ENCODE measurements around the gene AKAP13. TPM values are rescaled to one million over a fixed set of nuclear protein-coding genes. Genes with fewer than 3 reads are reported as not detected.
A peak's percentile ranks its signal among the peaks of the same experiment; 100 is the strongest.

Gene AKAP13
- total RNA-seq, 4 donors from 2014 or later, result 57.3 to 178 (median 81.5) TPM

DNA sequence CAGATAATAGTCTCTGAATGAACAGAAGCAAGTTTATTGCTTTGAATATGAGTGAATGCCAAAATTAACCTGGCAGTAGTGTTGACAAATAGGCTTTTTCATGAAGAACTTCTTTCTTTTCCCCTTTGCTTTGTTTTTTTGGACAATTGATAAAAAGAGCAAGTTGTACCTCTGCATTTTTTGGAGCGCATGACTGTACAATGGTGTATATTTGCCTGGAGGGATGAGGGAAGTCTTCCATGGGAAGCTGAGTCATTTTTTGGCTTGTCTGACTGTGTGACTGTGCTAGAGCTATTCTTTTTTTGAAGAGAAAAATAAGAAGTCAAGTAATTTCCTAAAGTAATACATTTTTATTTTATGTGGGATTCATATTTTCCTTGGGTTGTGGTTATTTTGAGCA lies 227.4 kb downstream of the AKAP13 start:
- no peak for TF ChIP-seq POLR2A (IDR thresholded peaks at IDR 0.05)
- TF ChIP-seq, protein P1, sequence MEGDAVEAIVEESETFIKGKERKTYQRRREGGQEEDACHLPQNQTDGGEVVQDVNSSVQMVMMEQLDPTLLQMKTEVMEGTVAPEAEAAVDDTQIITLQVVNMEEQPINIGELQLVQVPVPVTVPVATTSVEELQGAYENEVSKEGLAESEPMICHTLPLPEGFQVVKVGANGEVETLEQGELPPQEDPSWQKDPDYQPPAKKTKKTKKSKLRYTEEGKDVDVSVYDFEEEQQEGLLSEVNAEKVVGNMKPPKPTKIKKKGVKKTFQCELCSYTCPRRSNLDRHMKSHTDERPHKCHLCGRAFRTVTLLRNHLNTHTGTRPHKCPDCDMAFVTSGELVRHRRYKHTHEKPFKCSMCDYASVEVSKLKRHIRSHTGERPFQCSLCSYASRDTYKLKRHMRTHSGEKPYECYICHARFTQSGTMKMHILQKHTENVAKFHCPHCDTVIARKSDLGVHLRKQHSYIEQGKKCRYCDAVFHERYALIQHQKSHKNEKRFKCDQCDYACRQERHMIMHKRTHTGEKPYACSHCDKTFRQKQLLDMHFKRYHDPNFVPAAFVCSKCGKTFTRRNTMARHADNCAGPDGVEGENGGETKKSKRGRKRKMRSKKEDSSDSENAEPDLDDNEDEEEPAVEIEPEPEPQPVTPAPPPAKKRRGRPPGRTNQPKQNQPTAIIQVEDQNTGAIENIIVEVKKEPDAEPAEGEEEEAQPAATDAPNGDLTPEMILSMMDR (IDR thresholded peaks at IDR 0.05), result no peak
- Histone ChIP-seq H3K9me3 (no peaks in the 10 kb centered on the region), H3K4me3 (no peak overlapping the region), H3K27ac (peak overlapping the region; percentile 59 to 74 (median 70)), H3K36me3 (peaks cover 0 to 23% (median 0%) of the 10 kb centered on the region in 3 donors), H3K27me3 (no peaks in the 10 kb centered on the region), H3K4me1 (peaks cover 11 to 50% (median 24%) of the 10 kb centered on the region in 3 donors)
- no peak for DNase-seq
- intact Hi-C loops (cut with DNase I), result no loop called here
- 13 to 27% methylated on average over 1 of the region's 1 CpG for WGBS, 2 donors

- TF ChIP-seq, protein P1 (IDR thresholded peaks at IDR 0.05), result no peak
- no peak for TF ChIP-seq POLR2A (IDR thresholded peaks at IDR 0.05)
- Histone ChIP-seq H3K9me3 (no peaks in the 10 kb centered on the region), H3K36me3 (peaks cover 0 to 9% (median 0%) of the 10 kb centered on the region in 3 donors), H3K27me3 (no peaks in the 10 kb centered on the region), H3K27ac (no peak overlapping the region), H3K4me3 (no peak overlapping the region), H3K4me1 (peaks cover 11 to 50% (median 24%) of the 10 kb centered on the region in 3 donors)
- intact Hi-C loops (cut with DNase I), result no loop called here
- no peak for DNase-seq
- WGBS, 2 donors, result 84 to 89% methylated on average over 3 of the region's 3 CpGs
These were observed 229.1 kb downstream of the AKAP13 start for GRCh38 chr15:85609492-85609891.

GRCh38 chr15:85611361-85611760 lies 231.0 kb downstream of the AKAP13 start:
- Histone ChIP-seq H3K27ac (peak overlapping the region in 1 of 4 donors; percentile 4), H3K4me3 (no peak overlapping the region), H3K27me3 (no peaks in the 10 kb centered on the region), H3K4me1 (peaks cover 11 to 63% (median 29%) of the 10 kb centered on the region in 3 donors), H3K9me3 (no peaks in the 10 kb centered on the region), H3K36me3 (no peaks in the 10 kb centered on the region)
- 58 to 82% methylated on average over 7 of the region's 7 CpGs for WGBS, 2 donors
- TF ChIP-seq POLR2A (IDR thresholded peaks at IDR 0.05), result no peak
- TF ChIP-seq, protein P1 (IDR thresholded peaks at IDR 0.05), result no peak
- no peak for DNase-seq
- intact Hi-C loops (cut with DNase I), result no loop called here

DNA sequence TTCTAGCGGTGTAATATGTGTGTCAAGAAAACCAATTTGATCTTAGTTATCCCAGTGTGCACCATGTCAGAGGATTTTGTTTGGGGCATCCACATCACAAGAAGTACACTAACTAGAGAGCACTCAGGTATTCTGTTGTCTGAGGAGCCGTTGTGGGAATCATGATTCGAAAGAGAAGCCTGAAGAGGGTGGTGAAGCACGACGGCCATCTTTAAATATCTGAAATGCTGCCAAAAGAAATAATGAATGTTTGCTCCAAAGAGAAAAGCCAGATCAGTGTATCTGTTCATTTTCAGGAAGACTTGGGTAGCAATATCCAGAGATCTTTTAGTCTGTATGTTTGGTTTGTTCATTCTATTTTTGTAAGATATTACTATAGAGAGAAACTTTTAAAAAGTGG lies 233.7 kb downstream of the AKAP13 start:
- peaks cover 9 to 63% (median 22%) of the 10 kb centered on the region in 3 donors for H3K4me1 ChIP-seq
- DNase-seq, result no peak

DNA sequence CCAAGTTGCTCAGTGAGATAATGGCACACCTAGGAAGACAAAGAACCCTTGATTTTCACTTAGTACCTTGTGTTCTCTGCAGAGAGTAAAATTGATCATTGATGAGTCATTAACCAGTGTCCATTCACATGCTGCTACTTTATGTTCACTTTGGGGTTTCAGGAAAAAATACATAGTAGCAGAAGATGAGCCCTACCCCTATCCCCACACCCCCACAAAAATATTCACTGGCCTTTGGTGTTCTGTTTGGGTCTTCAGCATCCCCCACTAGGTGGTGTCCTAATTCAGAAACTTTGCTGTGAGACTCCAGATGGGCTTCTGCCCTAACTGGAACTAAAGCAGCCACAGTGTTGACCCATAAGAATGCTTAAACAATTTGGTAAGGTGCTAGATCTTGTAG lies 235.5 kb downstream of the AKAP13 start:
- peaks cover 13 to 69% (median 22%) of the 10 kb centered on the region in 3 donors for H3K4me1 ChIP-seq
- H3K9me3 ChIP-seq, result no peaks in the 10 kb centered on the region
- H3K27ac ChIP-seq, result peak overlapping the region in 2 of 4 donors; percentile 82 to 86
- intact Hi-C loops (cut with DNase I), result no loop called here
- TF ChIP-seq POLR2A (IDR thresholded peaks at IDR 0.05), result no peak
- TF ChIP-seq, protein P1 (IDR thresholded peaks at IDR 0.05), result peak in 4 of 6 experiments; percentile 24 to 44 (median 28)
- DNase-seq, result no peak
- H3K36me3 ChIP-seq, result no peaks in the 10 kb centered on the region
- no peak overlapping the region for H3K4me3 ChIP-seq
- no peaks in the 10 kb centered on the region for H3K27me3 ChIP-seq

More for the DNA sequence above, 233.7 kb downstream of the AKAP13 start:
- Histone ChIP-seq H3K36me3 (no peaks in the 10 kb centered on the region), H3K4me3 (no peak overlapping the region), H3K27me3 (no peaks in the 10 kb centered on the region), H3K9me3 (no peaks in the 10 kb centered on the region), H3K27ac (no peak overlapping the region)
- TF ChIP-seq, protein P1 (IDR thresholded peaks at IDR 0.05), result no peak
- no peak for TF ChIP-seq POLR2A (IDR thresholded peaks at IDR 0.05)
- intact Hi-C loops (cut with DNase I), result no loop called here
- WGBS, 2 donors, result 51 to 55% methylated on average over 5 of the region's 5 CpGs

Measured in esophagus squamous epithelium (tissue), 5 donors.